Stimulated activated CD4-positive, alpha-beta T cell treated with anti-CD3 and anti-CD28 coated beads, Interleukin-2, amount 100 ng/mL, for 48 hours (primary cell): ENCODE data around the gene SLC7A14.

Experiments used
- DNase-seq, 2 donors: peaks; one replicate each; pipeline ENCODE4 v3.0.0-alpha.2; 2020

SLC7A14 gene

GRCh38 chr3:170585937-170586310 lies at the start of gene SLC7A14:
SLC7A14 (minus strand) TSS chr3:170586075; CDS start chr3:170526936, 59,139 bp downstream.
- DNase-seq: no peak

- DNase-seq: no peak
Measured at GRCh38 chr3:170635385-170635735, 49.5 kb upstream of the SLC7A14 start.

GRCh38 chr3:170634663-170635384 lies 48.9 kb upstream of the SLC7A14 start:
- DNase-seq: no peak

GRCh38 chr3:170633573-170633972 lies 47.7 kb upstream of the SLC7A14 start:
- no peak for DNase-seq

GRCh38 chr3:170632780-170633179 lies 46.9 kb upstream of the SLC7A14 start:
- no peak for DNase-seq

GRCh38 chr3:170631755-170632488 lies 46.0 kb upstream of the SLC7A14 start:
- no peak for DNase-seq

- DNase-seq: no peak
Measured at GRCh38 chr3:170623524-170623923, 37.6 kb upstream of the SLC7A14 start.

- no peak for DNase-seq
Measured at GRCh38 chr3:170622369-170623159, 36.7 kb upstream of the SLC7A14 start.

- DNase-seq: no peak
Measured at GRCh38 chr3:170621256-170621655, 35.4 kb upstream of the SLC7A14 start.

- DNase-seq: no peak
Measured at GRCh38 chr3:170614214-170614966, 28.5 kb upstream of the SLC7A14 start.

GRCh38 chr3:170611751-170612150 lies 25.9 kb upstream of the SLC7A14 start:
- DNase-seq: no peak

GRCh38 chr3:170610321-170610884 lies 24.5 kb upstream of the SLC7A14 start:
- DNase-seq: no peak

GRCh38 chr3:170608475-170608874 lies 22.6 kb upstream of the SLC7A14 start:
- no peak for DNase-seq

GRCh38 chr3:170606675-170607074 lies 20.8 kb upstream of the SLC7A14 start:
- DNase-seq: no peak

GRCh38 chr3:170605490-170605889 lies 19.6 kb upstream of the SLC7A14 start:
- DNase-seq: no peak

- no peak for DNase-seq
Measured at GRCh38 chr3:170603770-170604510, 18.1 kb upstream of the SLC7A14 start.

GRCh38 chr3:170602556-170602955 lies 16.7 kb upstream of the SLC7A14 start:
- no peak for DNase-seq

GRCh38 chr3:170600005-170600624 lies 14.2 kb upstream of the SLC7A14 start:
- no peak for DNase-seq

GRCh38 chr3:170599091-170599490 lies 13.2 kb upstream of the SLC7A14 start:
- DNase-seq: no peak

- no peak for DNase-seq
Measured at GRCh38 chr3:170598091-170598502, 12.2 kb upstream of the SLC7A14 start.

GRCh38 chr3:170594528-170594927 lies 8.7 kb upstream of the SLC7A14 start:
- no peak for DNase-seq
